Pancreas (tissue), 10 donors: ENCODE measurements around the gene NXPH4. TPM values are rescaled to one million over a fixed set of nuclear protein-coding genes. Genes with fewer than 3 reads are reported as not detected.

Source experiments
- ATAC-seq, 4 donors: fragments of 200-7000 bp; cut with Tn5 transposase; one replicate each; pipeline versions ENCODE4 v1.8.0 to v1.9.1; 2020; ENCODE audit warnings: mild to moderate bottlenecking in 4 of 4, moderate library complexity in 4 of 4
- DNase-seq, 6 donors: peaks; one replicate each; pipeline ENCODE4 v3.0.0-alpha.2; 2020
- FAIRE-seq: peaks from 2 replicates; lab custom pipeline; 2012; peaks lifted over from hg19 to GRCh38; lab: Jason Lieb, UNC
- H3K27ac ChIP-seq, 4 donors: fragments of 200-600 bp; sonication (generic); 1 replicate in 3 of 4; 2 replicates in 1 of 4; pipeline versions ENCODE4 v1.5.0 to v1.8.0; 2020
- H3K27me3 ChIP-seq, 4 donors: fragments of 200-600 bp; one replicate each; pipeline ENCODE4 v1.8.0; 2021
- H3K36me3 ChIP-seq, 3 donors: fragments of 200-600 bp; sonication (generic) in 1 of 3; one replicate each; pipeline versions ENCODE4 v1.5.0 to v1.8.0; 2020 to 2021
- H3K4me1 ChIP-seq, 3 donors: fragments of 200-600 bp; one replicate each; pipeline ENCODE4 v1.8.0; 2021
- H3K4me3 ChIP-seq, 4 donors: fragments of 200-600 bp; sonication (generic) in 2 of 4; one replicate each; pipeline versions ENCODE4 v1.5.0 to v1.8.0; 2020 to 2021
- H3K9me3 ChIP-seq, 4 donors: fragments of 200-600 bp; one replicate each; pipeline ENCODE4 v1.8.0; 2021
- WGBS, 2 donors: extraction: QIAGEN DNeasy Blood & Tissue Kit; methylation state at CpG; one replicate each; pipeline ENCODE4 v1.1.7; 2013; 5-methylcytosine and 5-hydroxymethylcytosine counted together
- intact Hi-C, 3 donors: fragments of 100-400 bp; cut with DNase I; formaldehyde crosslinking; loops; one replicate each; pipeline versions ENCODE4 v1.11.1 to v1.14.2; 2022
- polyA plus RNA-seq, 2 donors: library from polyadenylated mRNA; stranded (reverse); fragments of 200-250 nt; gene quantifications; one replicate each; pipeline ENCODE4 v1.2.3, GENCODE V29; 2013
- total RNA-seq, 6 donors: library from RNA; stranded (reverse); fragmentation: NEBNext Ultra II Directional in 4 of 6; extraction: Animal tissue kit (Norgen Biotek cat#: 25700) in 4 of 6; gene quantifications; one replicate each; pipeline versions ENCODE4 v1.2.1 to v1.2.4, GENCODE V29; 2021 to 2023
- TF ChIP-seq, protein P1 (sequence below), 4 donors: fragments of 200-600 bp; sonication (generic) in 3 of 4; IDR thresholded peaks; one replicate each; pipeline versions ENCODE4 v1.5.0 to v1.8.0; 2021; ENCODE audit warnings: antibody characterized with exemption in 4 of 4
- donor health status: healthy with polysubstance abuse.
- donor health status: DM: no; HTN: no; CAD: no; lungs with moderate emphysema.
- donor health status: DM: no; HTN: no; CAD: no.
- donor health status: control.
- donor health status: control.
- donor health status: Bipolar disorder and iron deficiency.
- donor health status: DM: yes; HTN: yes; CAD: no.
- donor health status: DM: no; HTN: no; CAD: no.
- donor health status: DM: no; HTN: no; CAD: no.
- donor health status: DM: yes; HTN: yes; CAD: no.

NXPH4 gene
- total and polyA plus RNA-seq, 8 donors, result 0.28 to 3.3 (median 0.79) TPM

DNA sequence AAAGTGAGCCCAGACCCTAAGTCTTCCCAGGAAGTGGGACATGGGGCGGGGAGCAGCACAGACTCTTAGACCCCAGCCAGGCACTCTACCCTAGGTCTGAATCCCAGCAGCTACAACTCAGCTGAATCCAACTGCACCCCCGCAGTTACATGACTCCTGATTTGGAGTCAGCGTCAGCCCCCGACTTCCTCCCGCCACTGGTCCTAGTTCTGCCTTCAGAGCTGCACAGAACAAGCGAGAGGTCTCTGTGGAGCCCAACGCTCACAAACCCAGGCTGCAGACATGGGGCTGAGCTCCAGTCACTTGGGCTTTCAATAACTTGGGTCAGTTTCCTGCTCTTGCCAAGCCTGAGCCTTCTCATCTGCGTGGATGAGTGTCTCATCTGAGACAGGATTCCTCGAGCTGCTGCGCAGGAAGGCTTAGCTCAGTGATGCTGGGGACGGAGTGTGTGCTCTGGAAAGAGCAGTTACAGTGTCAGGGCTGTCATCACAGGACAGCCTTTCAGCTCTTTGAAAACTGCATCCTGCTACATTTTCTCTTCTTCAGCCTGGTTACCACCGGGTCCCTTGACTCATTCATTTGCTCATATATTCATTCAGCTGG is 30.6 kb upstream of the NXPH4 start:
- H3K36me3 ChIP-seq, result no peaks in the 10 kb centered on the region
- FAIRE-seq (no peak), DNase-seq (no peak), ATAC-seq (no peak)
- no peak overlapping the region for H3K4me3 ChIP-seq
- intact Hi-C loops, result no loop called here
- no peak overlapping the region for H3K27ac ChIP-seq
- no peaks in the 10 kb centered on the region for H3K9me3 ChIP-seq
- H3K4me1 ChIP-seq, result no peaks in the 10 kb centered on the region
- TF ChIP-seq, protein P1, sequence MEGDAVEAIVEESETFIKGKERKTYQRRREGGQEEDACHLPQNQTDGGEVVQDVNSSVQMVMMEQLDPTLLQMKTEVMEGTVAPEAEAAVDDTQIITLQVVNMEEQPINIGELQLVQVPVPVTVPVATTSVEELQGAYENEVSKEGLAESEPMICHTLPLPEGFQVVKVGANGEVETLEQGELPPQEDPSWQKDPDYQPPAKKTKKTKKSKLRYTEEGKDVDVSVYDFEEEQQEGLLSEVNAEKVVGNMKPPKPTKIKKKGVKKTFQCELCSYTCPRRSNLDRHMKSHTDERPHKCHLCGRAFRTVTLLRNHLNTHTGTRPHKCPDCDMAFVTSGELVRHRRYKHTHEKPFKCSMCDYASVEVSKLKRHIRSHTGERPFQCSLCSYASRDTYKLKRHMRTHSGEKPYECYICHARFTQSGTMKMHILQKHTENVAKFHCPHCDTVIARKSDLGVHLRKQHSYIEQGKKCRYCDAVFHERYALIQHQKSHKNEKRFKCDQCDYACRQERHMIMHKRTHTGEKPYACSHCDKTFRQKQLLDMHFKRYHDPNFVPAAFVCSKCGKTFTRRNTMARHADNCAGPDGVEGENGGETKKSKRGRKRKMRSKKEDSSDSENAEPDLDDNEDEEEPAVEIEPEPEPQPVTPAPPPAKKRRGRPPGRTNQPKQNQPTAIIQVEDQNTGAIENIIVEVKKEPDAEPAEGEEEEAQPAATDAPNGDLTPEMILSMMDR (IDR thresholded peaks at IDR 0.05), result no peak
- WGBS, 2 donors, result 83 to 86% methylated on average over 12 of the region's 12 CpGs
- H3K27me3 ChIP-seq, result no peaks in the 10 kb centered on the region

DNA sequence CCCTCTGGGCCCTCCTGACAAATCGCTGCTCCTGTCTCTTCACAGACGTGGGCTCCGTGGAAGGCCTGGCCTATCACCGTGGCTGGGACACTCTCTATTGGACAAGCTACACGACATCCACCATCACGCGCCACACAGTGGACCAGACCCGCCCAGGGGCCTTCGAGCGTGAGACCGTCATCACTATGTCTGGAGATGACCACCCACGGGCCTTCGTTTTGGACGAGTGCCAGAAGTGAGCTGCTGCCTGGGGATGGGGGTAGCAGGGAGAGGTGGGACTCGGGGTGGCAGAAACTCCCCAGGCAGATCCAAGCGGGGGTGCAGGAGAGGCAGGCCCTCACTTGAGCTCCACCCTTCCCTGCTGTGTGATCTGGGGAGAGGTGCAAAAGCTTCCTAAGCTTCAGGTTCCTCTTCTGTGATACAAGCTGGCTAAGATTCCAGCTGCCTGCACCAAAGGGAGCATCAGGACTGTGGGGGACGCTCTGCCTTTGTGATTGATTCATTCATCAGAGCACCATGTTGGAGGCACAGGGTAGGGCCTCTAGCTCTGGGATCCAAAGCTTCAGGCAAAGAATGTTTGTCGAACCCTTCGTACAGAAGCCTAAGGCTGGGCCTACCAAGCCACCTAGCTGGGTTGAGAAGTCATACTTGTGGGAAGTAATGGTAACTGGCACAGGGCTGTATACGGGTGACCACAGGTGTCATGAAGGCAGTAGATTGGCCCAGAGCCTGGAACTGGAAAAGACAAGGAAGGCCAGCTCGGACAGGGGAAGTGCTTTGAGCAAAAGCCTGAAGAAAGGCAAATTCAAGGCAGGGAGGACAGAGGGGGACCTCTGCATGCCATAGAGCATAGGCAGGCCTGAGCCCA is 29.1 kb upstream of the NXPH4 start:
- Histone ChIP-seq H3K4me3 (no peak overlapping the region), H3K27me3 (no peaks in the 10 kb centered on the region), H3K9me3 (no peaks in the 10 kb centered on the region), H3K36me3 (no peaks in the 10 kb centered on the region), H3K4me1 (no peaks in the 10 kb centered on the region), H3K27ac (no peak overlapping the region)
- ATAC-seq, result no peak
- no peak for DNase-seq
- TF ChIP-seq, protein P1 (IDR thresholded peaks at IDR 0.05), result no peak
- no peak for FAIRE-seq
- WGBS, 2 donors, result 69 to 79% methylated on average over 21 of the region's 21 CpGs
- intact Hi-C loops, result no loop called here

DNA sequence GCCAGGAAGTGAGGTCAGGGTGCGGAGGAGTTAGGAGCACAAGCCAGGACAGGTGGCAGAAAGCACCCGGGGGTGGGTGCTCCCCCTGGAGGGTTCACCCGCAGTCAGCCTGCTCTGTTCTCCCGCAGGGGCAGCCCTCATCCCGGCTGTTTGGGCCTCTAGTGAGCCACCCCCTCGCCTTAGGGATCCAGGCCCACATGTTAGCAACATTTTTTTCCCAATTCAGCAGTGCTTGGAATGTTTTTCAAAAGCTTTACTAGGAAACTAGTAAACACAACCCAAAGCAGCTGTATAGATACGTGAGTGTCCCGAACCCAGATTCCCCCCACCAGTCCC is 28.5 kb upstream of the NXPH4 start:
- Histone ChIP-seq H3K4me1 (no peaks in the 10 kb centered on the region), H3K36me3 (no peaks in the 10 kb centered on the region), H3K4me3 (no peak overlapping the region), H3K9me3 (no peaks in the 10 kb centered on the region), H3K27me3 (no peaks in the 10 kb centered on the region), H3K27ac (no peak overlapping the region)
- no peak for DNase-seq
- no peak for ATAC-seq
- TF ChIP-seq, protein P1 (IDR thresholded peaks at IDR 0.05), result no peak
- intact Hi-C loops, result no loop called here
- FAIRE-seq, result no peak
- WGBS, 2 donors, result 77 to 88% methylated on average over 8 of the region's 8 CpGs

DNA sequence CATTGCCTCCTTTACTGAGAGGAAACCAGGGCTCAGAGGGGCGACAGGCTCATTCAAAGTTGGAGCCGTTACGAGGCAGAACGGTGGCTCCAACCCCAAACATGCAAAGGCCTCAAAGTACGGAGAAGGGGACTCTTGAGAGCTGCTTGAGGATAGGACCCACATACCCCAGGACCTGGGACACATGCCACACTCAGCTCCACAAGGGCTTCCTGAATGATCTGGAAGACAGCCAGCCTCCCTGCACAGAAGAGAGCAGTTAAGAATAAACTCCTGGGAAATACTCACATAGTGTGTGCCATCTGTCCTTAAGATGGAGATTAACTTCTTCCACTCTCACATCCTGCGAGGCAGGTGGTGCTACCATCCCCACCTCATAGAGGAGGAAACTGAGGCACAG is 26.6 kb upstream of the NXPH4 start:
- Histone ChIP-seq H3K4me1 (no peaks in the 10 kb centered on the region), H3K4me3 (no peak overlapping the region), H3K9me3 (no peaks in the 10 kb centered on the region), H3K27me3 (no peaks in the 10 kb centered on the region), H3K27ac (no peak overlapping the region), H3K36me3 (no peaks in the 10 kb centered on the region)
- FAIRE-seq, result no peak
- no peak for ATAC-seq
- TF ChIP-seq, protein P1 (IDR thresholded peaks at IDR 0.05), result no peak
- intact Hi-C loops, result no loop called here
- WGBS, 2 donors, result 88 to 90% methylated on average over 6 of the region's 6 CpGs
- DNase-seq, result no peak

DNA sequence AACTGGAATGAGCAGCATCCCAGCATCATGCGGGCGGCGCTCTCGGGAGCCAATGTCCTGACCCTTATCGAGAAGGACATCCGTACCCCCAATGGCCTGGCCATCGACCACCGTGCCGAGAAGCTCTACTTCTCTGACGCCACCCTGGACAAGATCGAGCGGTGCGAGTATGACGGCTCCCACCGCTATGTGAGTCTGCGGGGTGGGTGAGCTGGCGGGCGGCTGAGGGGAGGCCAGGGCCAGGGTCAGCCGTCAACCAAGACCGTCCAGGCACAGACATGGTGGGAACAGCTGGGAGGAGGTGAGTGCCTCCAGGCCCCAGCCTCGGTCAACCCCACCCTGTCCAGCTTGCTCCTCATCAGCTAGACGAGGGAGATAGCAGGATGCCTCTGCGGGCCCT is 25.8 kb upstream of the NXPH4 start:
- no peak overlapping the region for H3K27ac ChIP-seq
- no peaks in the 10 kb centered on the region for H3K4me1 ChIP-seq
- 97% methylated on average over 23 of the region's 23 CpGs for WGBS, 2 donors
- no peak overlapping the region for H3K4me3 ChIP-seq
- no peak for DNase-seq
- no peaks in the 10 kb centered on the region for H3K9me3 ChIP-seq
- intact Hi-C loops, result no loop called here
- TF ChIP-seq, protein P1 (IDR thresholded peaks at IDR 0.05), result no peak
- no peaks in the 10 kb centered on the region for H3K27me3 ChIP-seq
- no peaks in the 10 kb centered on the region for H3K36me3 ChIP-seq
- no peak for ATAC-seq
- no peak for FAIRE-seq
